Stimulated activated CD4-positive, alpha-beta T cell treated with anti-CD3 and anti-CD28 coated beads, Interleukin-1b, Interleukin-23, amount 100 ng/mL, for 24 hours (primary cell): ENCODE data around the gene SVOPL.

Source experiments
- DNase-seq, 4 experiments: peaks; one replicate each; pipeline ENCODE4 v3.0.0-alpha.2; 2020; ENCODE audit warnings: low read depth in 4 of 4, low spot score in 1 of 4

SVOPL gene

GRCh38 chr7:138608275-138608674, 92.9 kb downstream of the SVOPL start:
- peak in 1 of 4 experiments; percentile 10 for DNase-seq

DNA sequence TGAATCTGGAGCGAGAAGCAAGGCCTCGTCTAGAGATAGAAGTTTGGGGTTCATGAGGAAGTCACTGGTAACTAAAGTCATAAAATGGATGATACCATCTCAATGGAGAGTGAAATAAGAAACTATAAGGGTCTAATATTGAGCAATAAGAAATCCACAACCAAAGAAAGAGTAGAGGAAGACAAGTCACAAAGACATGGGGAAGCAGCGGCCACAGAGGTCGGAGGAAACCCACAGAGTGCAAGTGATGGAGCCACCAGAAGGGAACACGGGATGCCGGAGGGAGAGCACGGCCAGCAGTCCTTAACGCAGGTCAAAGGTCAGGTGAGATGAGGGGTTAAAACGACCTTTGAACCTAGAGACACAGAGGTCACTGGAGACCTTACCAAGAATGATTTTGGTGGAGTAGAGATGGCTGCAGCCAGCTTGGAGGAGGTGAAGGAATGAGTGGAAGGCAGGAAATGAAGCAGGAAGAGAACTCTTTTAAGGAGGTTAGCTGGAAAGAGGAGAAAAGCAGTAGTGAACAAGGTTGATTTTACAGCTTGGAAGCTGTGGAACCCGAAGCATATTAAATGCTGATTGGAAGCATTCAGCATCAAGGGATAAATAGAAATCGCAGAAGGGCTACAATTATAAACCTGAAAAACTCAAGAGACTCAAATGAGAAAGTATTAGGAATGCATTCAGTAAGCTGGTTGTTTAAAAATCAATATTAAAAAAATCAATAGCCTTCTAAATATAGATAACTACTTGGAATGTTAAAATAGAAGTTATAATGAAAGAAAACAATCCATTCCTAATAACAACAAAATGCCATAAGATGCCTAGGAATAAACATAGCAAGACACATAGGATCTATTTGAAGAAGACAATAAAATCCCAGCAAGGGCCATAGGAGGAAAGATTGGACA, 93.7 kb downstream of the SVOPL start:
- DNase-seq, result no peak

DNA sequence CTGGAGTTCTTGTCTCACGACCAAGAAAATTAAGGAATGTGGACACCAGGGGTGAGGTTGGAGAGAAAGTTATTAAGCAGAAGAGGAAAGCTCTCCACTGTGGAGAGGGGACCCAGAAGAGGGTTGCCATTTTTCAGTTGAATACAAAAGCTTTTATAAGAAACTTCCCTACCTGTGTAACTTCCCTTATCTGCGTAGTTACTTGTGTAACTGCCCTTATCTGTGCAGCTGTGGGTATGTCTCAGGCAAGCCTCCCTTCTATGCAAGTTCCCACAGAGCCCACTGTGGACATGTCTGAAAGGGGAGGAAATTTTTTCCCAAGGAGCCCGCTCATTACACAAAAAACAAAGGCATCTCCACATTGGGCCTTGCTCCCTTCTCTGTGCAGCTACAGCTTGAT, 94.9 kb downstream of the SVOPL start:
- DNase-seq, result no peak

DNA sequence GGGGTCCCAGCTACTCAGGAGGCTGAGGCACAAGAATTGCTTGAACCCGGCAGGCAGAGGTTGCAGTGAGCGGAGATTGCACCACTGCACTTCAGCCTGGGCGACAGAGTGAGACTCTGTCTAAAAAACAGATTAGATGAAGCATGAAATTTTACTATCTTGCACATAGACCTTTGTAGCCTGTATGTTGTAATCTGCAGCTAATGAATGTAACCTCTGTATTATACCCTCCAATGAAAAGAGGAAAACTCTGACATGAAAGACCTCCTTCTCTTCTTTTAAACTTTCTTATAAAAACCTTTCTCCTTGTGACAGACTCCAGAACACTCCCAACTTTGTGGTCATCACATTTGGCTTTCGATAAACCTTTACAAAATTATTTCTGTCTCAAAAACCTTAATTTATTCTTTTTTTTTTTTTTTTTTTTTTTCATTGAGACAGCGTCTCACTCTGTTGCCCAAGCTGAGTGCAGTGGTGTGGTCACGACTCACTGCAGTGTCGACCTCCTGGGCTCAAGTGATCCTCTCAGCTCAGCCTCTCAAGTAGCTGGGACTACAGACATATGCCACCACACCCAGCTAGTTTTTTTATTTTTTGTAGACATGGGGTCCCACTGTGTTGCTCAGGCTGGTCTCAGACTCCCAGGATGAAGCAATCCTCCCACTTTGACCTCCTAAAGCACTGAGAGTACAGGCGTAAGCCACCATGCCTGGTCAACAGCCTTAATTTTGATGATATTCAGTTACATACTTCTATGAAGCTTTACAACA, 97.4 kb downstream of the SVOPL start:
- no peak for DNase-seq

DNA sequence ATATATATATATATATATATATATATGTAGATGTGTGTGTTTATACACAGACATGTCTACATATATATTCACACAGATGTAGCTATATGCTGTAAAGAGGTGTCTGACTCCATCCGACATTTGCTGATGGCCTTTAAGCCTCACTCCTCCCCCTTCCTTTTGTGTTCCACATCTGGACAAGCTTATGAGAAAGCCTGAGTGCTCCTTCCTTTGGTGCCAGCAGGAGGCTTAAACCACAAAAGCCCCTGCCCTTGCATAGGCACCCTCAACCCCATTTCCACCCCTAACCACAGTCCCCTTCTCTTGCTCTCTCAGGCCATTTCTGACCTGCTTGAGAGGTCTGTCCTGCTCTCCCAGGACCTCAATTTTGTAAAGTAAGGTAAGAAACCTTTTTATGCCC, 98.7 kb downstream of the SVOPL start:
- no peak for DNase-seq

GRCh38 chr7:138595454-138595853, 105.7 kb downstream of the SVOPL start:
- no peak for DNase-seq

- DNase-seq, result no peak
Observed at GRCh38 chr7:138590154-138590553, 111.0 kb downstream of the SVOPL start.

GRCh38 chr7:138588986-138589385, 112.2 kb downstream of the SVOPL start:
- DNase-seq, result no peak

DNA sequence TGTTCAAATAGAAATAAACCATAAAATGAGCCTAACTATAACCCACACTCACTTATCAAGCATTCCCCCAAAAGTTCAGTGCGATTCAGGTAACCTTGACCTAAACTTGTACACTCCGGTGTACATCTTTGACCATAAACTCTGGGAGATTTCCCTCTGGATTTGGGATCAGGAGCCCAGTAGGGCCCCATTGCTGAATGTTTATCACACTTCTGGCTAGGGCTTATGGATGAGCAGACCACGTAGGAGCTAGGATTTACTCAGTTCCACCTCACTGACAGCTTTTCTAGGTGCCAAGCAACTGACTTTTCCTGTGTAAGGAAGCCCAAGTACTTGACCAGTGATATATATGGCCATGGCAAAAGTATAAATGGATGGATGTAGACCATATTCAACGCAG, 113.7 kb downstream of the SVOPL start:
- no peak for DNase-seq

GRCh38 chr7:138585283-138585993, 115.7 kb downstream of the SVOPL start:
- DNase-seq, result no peak

GRCh38 chr7:138584696-138585095, 116.5 kb downstream of the SVOPL start:
- no peak for DNase-seq

DNA sequence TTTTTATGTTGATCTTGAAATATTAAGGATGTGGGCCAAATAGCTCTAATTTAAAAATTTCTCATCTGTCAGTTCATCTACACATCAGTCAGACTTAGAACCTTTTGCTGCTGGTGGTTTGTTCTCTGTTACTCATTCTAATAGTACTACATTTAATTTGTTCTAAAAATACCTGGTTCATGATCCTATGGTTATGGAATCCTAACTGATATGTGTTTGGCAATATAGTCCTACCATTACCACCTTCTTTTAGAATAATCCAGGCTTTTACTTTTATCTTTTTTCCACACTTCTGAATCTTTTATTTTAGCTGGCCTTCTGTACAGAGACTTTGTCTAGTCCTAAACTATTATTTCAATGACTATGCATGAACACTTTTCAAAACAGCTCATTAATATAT, 116.9 kb downstream of the SVOPL start:
- no peak for DNase-seq

- DNase-seq, result no peak
Observed at GRCh38 chr7:138581065-138581464, 120.1 kb downstream of the SVOPL start.

DNA sequence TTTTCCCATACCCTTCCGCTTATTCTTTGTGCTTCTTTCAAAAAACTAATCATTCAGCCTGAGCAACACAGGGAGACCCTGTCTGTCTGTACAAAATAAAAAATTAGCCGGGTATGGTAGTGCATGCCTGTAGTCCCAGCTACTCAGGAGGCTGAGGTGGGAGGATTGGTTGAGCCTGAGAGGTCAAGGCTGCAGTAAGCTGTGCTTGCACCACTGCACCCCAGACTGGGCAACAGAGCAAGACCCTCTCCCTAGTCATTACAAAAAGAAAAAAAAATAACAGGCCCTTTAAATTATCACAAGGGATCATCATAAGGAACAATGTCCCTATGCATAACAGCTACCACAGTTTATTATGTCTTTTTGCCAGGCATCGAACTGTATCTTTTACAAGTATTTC, 121.5 kb downstream of the SVOPL start:
- DNase-seq, result no peak

DNA sequence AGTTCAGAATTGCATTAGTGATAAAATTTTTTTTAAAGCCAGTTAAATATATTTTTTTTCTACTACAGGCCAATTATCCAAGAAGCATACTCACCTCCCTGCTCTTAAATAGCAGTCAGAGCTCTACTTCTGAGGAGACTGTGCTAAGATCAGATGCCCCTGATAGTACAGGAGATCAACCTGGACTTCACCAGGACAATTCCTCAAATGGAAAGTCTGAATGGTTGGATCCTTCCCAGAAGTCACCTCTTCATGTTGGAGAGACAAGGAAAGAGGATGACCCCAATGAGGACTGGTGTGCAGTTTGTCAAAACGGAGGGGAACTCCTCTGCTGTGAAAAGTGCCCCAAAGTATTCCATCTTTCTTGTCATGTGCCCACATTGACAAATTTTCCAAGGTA, 122.0 kb downstream of the SVOPL start:
- no peak for DNase-seq

DNA sequence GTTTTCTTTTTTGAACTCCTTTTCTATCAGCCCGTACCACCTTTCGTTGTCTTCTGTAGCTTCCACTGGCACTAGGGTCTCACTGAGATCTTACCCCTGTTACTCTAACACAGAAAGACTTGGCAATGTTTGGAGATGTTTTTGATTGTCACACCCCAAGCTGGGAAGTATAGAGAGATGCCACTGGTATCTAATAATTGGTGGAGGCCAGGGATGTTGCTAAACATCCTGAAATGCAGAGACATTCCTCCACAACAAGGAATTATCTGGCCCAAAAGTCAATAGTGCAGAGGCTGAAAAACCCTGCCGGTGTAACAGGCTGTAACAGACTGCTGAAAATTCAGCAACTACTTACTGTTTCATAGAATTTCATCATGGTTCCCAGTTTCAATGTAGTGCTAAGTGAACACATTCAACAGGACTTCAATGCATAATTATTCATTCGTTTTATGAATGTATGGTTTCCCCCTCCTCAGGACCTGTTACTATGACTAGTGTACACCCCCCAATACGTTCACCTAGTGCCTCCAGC, 125.2 kb downstream of the SVOPL start:
- DNase-seq, result no peak

GRCh38 chr7:138573741-138574140, 127.4 kb downstream of the SVOPL start:
- no peak for DNase-seq

DNA sequence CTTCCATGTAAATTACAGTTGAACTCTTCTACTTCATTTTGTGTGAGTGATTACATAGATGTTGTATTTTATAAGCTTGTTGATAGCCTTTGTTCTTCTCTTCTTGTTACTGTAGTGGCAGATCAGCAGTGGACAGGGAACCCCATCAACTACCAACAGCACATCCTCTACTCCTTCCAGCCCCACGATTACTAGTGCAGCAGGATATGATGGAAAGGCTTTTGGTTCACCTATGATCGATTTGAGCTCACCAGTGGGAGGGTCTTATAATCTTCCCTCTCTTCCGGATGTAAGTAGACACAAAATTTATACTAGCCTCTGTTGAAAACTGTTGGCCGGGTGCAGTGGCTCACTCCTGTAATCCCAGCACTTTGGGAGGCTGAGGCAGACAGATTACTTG, 130.4 kb downstream of the SVOPL start:
- no peak for DNase-seq

GRCh38 chr7:138569418-138569817, 131.7 kb downstream of the SVOPL start:
- no peak for DNase-seq

GRCh38 chr7:138568655-138569054, 132.5 kb downstream of the SVOPL start:
- DNase-seq, result no peak

- no peak for DNase-seq
Observed at GRCh38 chr7:138565451-138566114, 135.6 kb downstream of the SVOPL start.
